8988T (cell line): ENCODE measurements around the gene HYAL1.
"Not testable (repeated sequence)": the region's sequence is repeated elsewhere in the genome, so short reads cannot be mapped to it uniquely, and the experiment has no call there.

Source experiments
- DNase-seq: peaks from one replicate; pipeline ENCODE4 v3.0.0; 2011

The HYAL1 gene

GRCh38 chr3:50316657-50317242, 13.4 kb upstream of the HYAL1 start:
- DNase-seq: peak; percentile 85

- DNase-seq: no peak
These were observed 11.4 kb upstream of the HYAL1 start for GRCh38 chr3:50314816-50315215.

- DNase-seq: no peak
These were observed 11.0 kb upstream of the HYAL1 start for GRCh38 chr3:50314342-50314741.

GRCh38 chr3:50312041-50312440, 8.7 kb upstream of the HYAL1 start:
- DNase-seq: not testable (repeated sequence)

GRCh38 chr3:50304601-50305000, 1.2 kb upstream of the HYAL1 start:
- DNase-seq: no peak

- no peak for DNase-seq
These were observed 1.0 kb downstream of the HYAL1 start for GRCh38 chr3:50302095-50303012.

- no peak for DNase-seq
These were observed 2.6 kb downstream of the HYAL1 start for GRCh38 chr3:50300681-50301254.

- no peak for DNase-seq
These were observed 3.3 kb downstream of the HYAL1 start for GRCh38 chr3:50299929-50300680.

- no peak for DNase-seq
These were observed 3.8 kb downstream of the HYAL1 start for GRCh38 chr3:50299638-50299928.

GRCh38 chr3:50298836-50299637, 4.3 kb downstream of the HYAL1 start, which contains the start of the genes HYAL3 and NAA80:
HYAL3 (minus strand) TSS chr3:50299405; CDS start chr3:50295602, 3,803 bp downstream.
NAA80 (minus strand) TSS chr3:50299405; CDS start chr3:50297463, 1,942 bp downstream.
- DNase-seq: peak; percentile 99

- no peak for DNase-seq
These were observed 5.3 kb downstream of the HYAL1 start for GRCh38 chr3:50297896-50298725.

- no peak for DNase-seq
These were observed 6.0 kb downstream of the HYAL1 start for GRCh38 chr3:50297384-50297775.

- DNase-seq: no peak
These were observed 6.5 kb downstream of the HYAL1 start for GRCh38 chr3:50296721-50297383.

- DNase-seq: no peak
These were observed 7.6 kb downstream of the HYAL1 start for GRCh38 chr3:50295553-50296431.

GRCh38 chr3:50294492-50295403, 8.6 kb downstream of the HYAL1 start:
- no peak for DNase-seq

- no peak for DNase-seq
These were observed 9.3 kb downstream of the HYAL1 start for GRCh38 chr3:50294089-50294488.

GRCh38 chr3:50293079-50293801, 10.1 kb downstream of the HYAL1 start:
- DNase-seq: no peak
